GM12892 (cell line): ENCODE measurements around the gene DDX60.

Experiments
- POLR2A ChIP-seq: IDR thresholded peaks from 2 replicates; pipeline ENCODE4 v1.6.1; 2011; ENCODE audit warnings: low read depth, low read length, control low read depth
- TAF1 ChIP-seq: IDR thresholded peaks from 2 replicates; pipeline ENCODE4 v1.6.1; 2011; ENCODE audit warnings: low read depth, mild to moderate bottlenecking, control low read depth, low read length, borderline replicate concordance

GRCh38 chr4:168335621-168336020, 17.1 kb upstream of the DDX60 start:
- TF ChIP-seq POLR2A: no peak
- TF ChIP-seq TAF1: no peak
